Measurements from ENCODE around the gene FAM131C.
"Not testable (repeated sequence)": the region's sequence is repeated elsewhere in the genome, so short reads cannot be mapped to it uniquely, and the experiment has no call there.

GRCh38 chr1:16029003-16029268, 44.5 kb downstream of the FAM131C start:
- TF ChIP-seq ZBTB4 (CRISPR knock-in tag; IDR thresholded peaks at IDR 0.05); SRF (IDR thresholded peaks at IDR 0.05; ENCODE audit: low read depth in 2 of 2, low read length in 2 of 2); CTCF (IDR thresholded peaks at IDR 0.05 in 2 of 3, conservative IDR thresholded peaks at IDR 0.05 in 1 of 3; ENCODE audit: control insufficient read depth in 2 of 3, extremely low read depth in 1 of 3, insufficient read depth in 1 of 3, low read depth in 3 of 3, low read length in 3 of 3); E2F4 (IDR thresholded peaks at IDR 0.05; ENCODE audit: low read depth, low read length); USF2 (IDR thresholded peaks at IDR 0.05; ENCODE audit: borderline replicate concordance, low read depth, low read length); ZBTB40 (IDR thresholded peaks at IDR 0.05; ENCODE audit: borderline replicate concordance); YY1 (IDR thresholded peaks at IDR 0.05; ENCODE audit: low read depth, low read length): not testable (repeated sequence)

All from GM12878 (cell line).